GM23338 (cell line): Measurements from ENCODE around the gene SMIM12. TPM values are rescaled to one million over a fixed set of nuclear protein-coding genes. Genes with fewer than 3 reads are reported as not detected.

ENCODE experiments used
- ATAC-seq: fragments of 200-7000 bp; cut with Tn5 transposase; 3 replicates; pipeline ENCODE4 v1.9.1; 2020
- DNase-seq: peaks from one replicate; pipeline ENCODE4 v3.0.0-alpha.2; 2015; ENCODE audit warnings: low spot score
- H2AFZ ChIP-seq: fragments of 200-600 bp; sonication (generic); 2 replicates; pipeline ENCODE4 v1.8.0; 2016; ENCODE audit warnings: antibody characterized with exemption, mild to moderate bottlenecking, moderate library complexity
- H3F3A ChIP-seq: fragments of 200-600 bp; sonication (generic); replicated peaks from 2 replicates; pipeline ENCODE4 v1.8.0; 2017; ENCODE audit warnings: antibody characterized with exemption, mixed run types, low read depth
- H3K27ac ChIP-seq: fragments of 200-600 bp; sonication (generic); 2 replicates; pipeline ENCODE4 v1.6.1; 2016; ENCODE audit warnings: low read depth
- H3K27me3 ChIP-seq: fragments of 200-600 bp; sonication (generic); 2 replicates; pipeline ENCODE4 v1.8.0; 2016; ENCODE audit warnings: mild to moderate bottlenecking, mixed run types, moderate library complexity; ENCODE audit not compliant: insufficient read depth
- H3K36me3 ChIP-seq: fragments of 200-600 bp; sonication (generic); 2 replicates; pipeline ENCODE4 v1.8.0; 2016; ENCODE audit warnings: mild to moderate bottlenecking; ENCODE audit not compliant: insufficient read depth
- H3K4me1 ChIP-seq: fragments of 200-600 bp; sonication (generic); 2 replicates; pipeline ENCODE4 v1.8.0; 2016; ENCODE audit warnings: mild to moderate bottlenecking, moderate library complexity; ENCODE audit not compliant: insufficient read depth
- H3K4me2 ChIP-seq: fragments of 200-600 bp; sonication (generic); 2 replicates; pipeline ENCODE4 v1.7.1; 2017; ENCODE audit warnings: mixed run types
- H3K4me3 ChIP-seq: fragments of 200-600 bp; sonication (generic); 2 replicates; pipeline ENCODE4 v1.6.1; 2016; ENCODE audit warnings: mixed run types
- H3K79me2 ChIP-seq: fragments of 200-600 bp; sonication (generic); replicated peaks from 2 replicates; pipeline ENCODE4 v1.8.0; 2017; ENCODE audit warnings: mild to moderate bottlenecking; ENCODE audit not compliant: insufficient read depth
- H3K9me2 ChIP-seq: fragments of 200-600 bp; sonication (generic); 2 replicates; pipeline ENCODE4 v1.8.0; 2017; ENCODE audit not compliant: insufficient read depth
- H4K20me1 ChIP-seq: fragments of 200-600 bp; sonication (generic); replicated peaks from 2 replicates; pipeline ENCODE4 v1.8.0; 2017; ENCODE audit warnings: mild to moderate bottlenecking; ENCODE audit not compliant: insufficient read depth
- H3K27ac Mint-ChIP-seq: 2 replicates; pipeline ENCODE4 v1.8.0; 2020; ENCODE audit warnings: inconsistent platforms, mild to moderate bottlenecking, moderate library complexity, mixed read lengths
- H3K27me3 Mint-ChIP-seq: 3 replicates; pipeline ENCODE4 v1.8.0; 2022; ENCODE audit warnings: low read depth, mild to moderate bottlenecking, moderate library complexity, mixed read lengths, inconsistent platforms; ENCODE audit not compliant: insufficient read depth, poor library complexity
- H3K36me3 Mint-ChIP-seq: 3 replicates; pipeline ENCODE4 v1.8.0; 2021; ENCODE audit warnings: low read depth, mild to moderate bottlenecking, inconsistent platforms, moderate library complexity, mixed read lengths
- H3K4me1 Mint-ChIP-seq: 3 replicates; pipeline ENCODE4 v1.8.0; 2020; ENCODE audit warnings: mild to moderate bottlenecking, inconsistent platforms, mixed read lengths
- H3K4me3 Mint-ChIP-seq: 3 replicates; pipeline ENCODE4 v1.8.0; 2021; ENCODE audit warnings: moderate library complexity, mild to moderate bottlenecking, inconsistent platforms, mixed read lengths
- H3K9me3 Mint-ChIP-seq: 3 replicates; pipeline ENCODE4 v1.8.0; 2020; ENCODE audit warnings: moderate library complexity, mild to moderate bottlenecking, inconsistent platforms, mixed read lengths
- CREB1 ChIP-seq: fragments of 250-450 bp; sonication (Bioruptor Pico); IDR thresholded peaks from 2 replicates; pipeline ENCODE4 v1.5.0; 2020; ENCODE audit warnings: low read depth, mild to moderate bottlenecking, moderate library complexity
- EZH2 ChIP-seq: fragments of 200-600 bp; sonication (generic); IDR thresholded peaks from one replicate; pipeline ENCODE4 v1.8.0; 2017; ENCODE audit warnings: antibody characterized with exemption, mild to moderate bottlenecking, low read depth; ENCODE audit not compliant: unreplicated experiment
- EZH2phosphoT487 ChIP-seq: fragments of 200-600 bp; sonication (generic); IDR thresholded peaks from one replicate; pipeline ENCODE4 v1.8.1; 2018; ENCODE audit warnings: antibody characterized with exemption; ENCODE audit not compliant: unreplicated experiment
- JUNB ChIP-seq: IDR thresholded peaks from one replicate; pipeline ENCODE4 v1.6.1; 2016; ENCODE audit warnings: antibody characterized with exemption; ENCODE audit not compliant: unreplicated experiment
- NANOG ChIP-seq: IDR thresholded peaks from 2 replicates; pipeline ENCODE4 v1.6.1; 2016; ENCODE audit warnings: antibody characterized with exemption, borderline replicate concordance
- POLR2AphosphoS5 ChIP-seq: IDR thresholded peaks from 2 replicates; pipeline ENCODE4 v1.6.1; 2016; ENCODE audit warnings: antibody characterized with exemption, low read depth
- STAT1 ChIP-seq: IDR thresholded peaks from one replicate; pipeline ENCODE4 v1.6.1; 2016; ENCODE audit warnings: antibody characterized with exemption; ENCODE audit not compliant: unreplicated experiment
- ZNF114 ChIP-seq: fragments of 250-450 bp; sonication (Bioruptor Pico); IDR thresholded peaks from 2 replicates; pipeline ENCODE4 v1.5.0; 2020; ENCODE audit warnings: mild to moderate bottlenecking, moderate library complexity
- ZNF331 ChIP-seq: fragments of 250-450 bp; sonication (Bioruptor Pico); IDR thresholded peaks from 2 replicates; pipeline ENCODE4 v1.5.0; 2020; ENCODE audit warnings: low read depth, mild to moderate bottlenecking, moderate library complexity
- polyA plus RNA-seq: library from polyadenylated mRNA; unstranded; fragments of >200 nt; fragmentation: Nextera tagmentation; extraction: Ambion mirVana; gene quantifications from 2 replicates; pipeline ENCODE4 v1.2.1, GENCODE V29; 2016
- total RNA-seq: library from RNA; depleted of rRNA; stranded (reverse); fragments of >200 nt; shearing (Covaris generic); gene quantifications from 2 replicates; pipeline ENCODE4 v1.2.3, GENCODE V29; 2014
- TF ChIP-seq, protein P1 (sequence below): IDR thresholded peaks from 2 replicates; pipeline ENCODE4 v1.6.1; 2016; ENCODE audit warnings: antibody characterized with exemption
- TF ChIP-seq, protein P2 (sequence below): fragments of 250-450 bp; sonication (Bioruptor Pico); IDR thresholded peaks from 2 replicates; pipeline ENCODE4 v1.5.0; 2020; ENCODE audit warnings: mild to moderate bottlenecking, moderate library complexity
- TF ChIP-seq, protein P3 (sequence below), 2 experiments: fragments of 200-600 bp in 1 of 2; sonication (generic) in 1 of 2; conservative IDR thresholded peaks; 2 replicates each; pipeline versions ENCODE4 v1.5.1 to v1.6.1; 2016 to 2017; ENCODE audit warnings: antibody characterized with exemption in 2 of 2, low read depth in 2 of 2, mild to moderate bottlenecking in 2 of 2, moderate library complexity in 1 of 2
- TF ChIP-seq, protein P4 (sequence below): IDR thresholded peaks from one replicate; pipeline ENCODE4 v1.6.1; 2018; ENCODE audit warnings: antibody characterized with exemption; ENCODE audit not compliant: unreplicated experiment

Gene SMIM12
- total and polyA plus RNA-seq, 2 experiments from 2014 or later = 22.7 to 25.3 TPM

DNA sequence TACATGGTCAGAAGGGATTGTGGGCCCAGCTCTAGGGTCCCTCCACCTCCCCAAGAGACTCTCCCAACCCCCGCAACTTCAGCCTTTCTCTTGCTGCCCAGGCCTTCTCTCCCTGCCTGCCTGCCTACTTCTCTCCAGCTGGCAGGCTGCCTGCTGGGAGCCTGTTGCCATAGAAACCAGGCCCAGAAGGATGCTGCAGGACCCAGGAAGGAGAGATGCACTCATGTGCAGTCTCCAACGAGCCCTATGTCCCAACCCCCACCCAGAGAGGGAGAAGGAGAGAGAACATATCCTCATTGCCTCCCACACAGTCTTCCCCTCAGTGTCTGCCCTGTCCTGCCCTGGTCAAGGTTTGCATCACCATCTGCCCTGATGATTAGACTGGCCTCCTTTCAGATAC is 10.8 kb upstream of the SMIM12 start:
- Histone ChIP-seq H3K4me1 (no peaks in the 10 kb centered on the region), H3K27me3 (no peaks in the 10 kb centered on the region; the same call in 1 of the 2 replicates), H3K27ac (no peak overlapping the region), H3K36me3 (no peaks in the 10 kb centered on the region), H3K4me2 (no peak overlapping the region), H3K9me2 (no peaks in the 10 kb centered on the region), H3F3A (no peaks in the 10 kb centered on the region), H4K20me1 (0 out of 2 replicates have a peak, but pooled peaks cover 4% of the 10 kb centered on the region), H2AFZ (no peak overlapping the region), H3K79me2 (no peaks in the 10 kb centered on the region), H3K4me3 (no peak overlapping the region)
- ATAC-seq (no peak), DNase-seq (no peak)
- TF ChIP-seq, protein P1, sequence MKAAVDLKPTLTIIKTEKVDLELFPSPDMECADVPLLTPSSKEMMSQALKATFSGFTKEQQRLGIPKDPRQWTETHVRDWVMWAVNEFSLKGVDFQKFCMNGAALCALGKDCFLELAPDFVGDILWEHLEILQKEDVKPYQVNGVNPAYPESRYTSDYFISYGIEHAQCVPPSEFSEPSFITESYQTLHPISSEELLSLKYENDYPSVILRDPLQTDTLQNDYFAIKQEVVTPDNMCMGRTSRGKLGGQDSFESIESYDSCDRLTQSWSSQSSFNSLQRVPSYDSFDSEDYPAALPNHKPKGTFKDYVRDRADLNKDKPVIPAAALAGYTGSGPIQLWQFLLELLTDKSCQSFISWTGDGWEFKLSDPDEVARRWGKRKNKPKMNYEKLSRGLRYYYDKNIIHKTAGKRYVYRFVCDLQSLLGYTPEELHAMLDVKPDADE = no peak
- TF ChIP-seq STAT1 = no peak
- TF ChIP-seq, protein P2, sequence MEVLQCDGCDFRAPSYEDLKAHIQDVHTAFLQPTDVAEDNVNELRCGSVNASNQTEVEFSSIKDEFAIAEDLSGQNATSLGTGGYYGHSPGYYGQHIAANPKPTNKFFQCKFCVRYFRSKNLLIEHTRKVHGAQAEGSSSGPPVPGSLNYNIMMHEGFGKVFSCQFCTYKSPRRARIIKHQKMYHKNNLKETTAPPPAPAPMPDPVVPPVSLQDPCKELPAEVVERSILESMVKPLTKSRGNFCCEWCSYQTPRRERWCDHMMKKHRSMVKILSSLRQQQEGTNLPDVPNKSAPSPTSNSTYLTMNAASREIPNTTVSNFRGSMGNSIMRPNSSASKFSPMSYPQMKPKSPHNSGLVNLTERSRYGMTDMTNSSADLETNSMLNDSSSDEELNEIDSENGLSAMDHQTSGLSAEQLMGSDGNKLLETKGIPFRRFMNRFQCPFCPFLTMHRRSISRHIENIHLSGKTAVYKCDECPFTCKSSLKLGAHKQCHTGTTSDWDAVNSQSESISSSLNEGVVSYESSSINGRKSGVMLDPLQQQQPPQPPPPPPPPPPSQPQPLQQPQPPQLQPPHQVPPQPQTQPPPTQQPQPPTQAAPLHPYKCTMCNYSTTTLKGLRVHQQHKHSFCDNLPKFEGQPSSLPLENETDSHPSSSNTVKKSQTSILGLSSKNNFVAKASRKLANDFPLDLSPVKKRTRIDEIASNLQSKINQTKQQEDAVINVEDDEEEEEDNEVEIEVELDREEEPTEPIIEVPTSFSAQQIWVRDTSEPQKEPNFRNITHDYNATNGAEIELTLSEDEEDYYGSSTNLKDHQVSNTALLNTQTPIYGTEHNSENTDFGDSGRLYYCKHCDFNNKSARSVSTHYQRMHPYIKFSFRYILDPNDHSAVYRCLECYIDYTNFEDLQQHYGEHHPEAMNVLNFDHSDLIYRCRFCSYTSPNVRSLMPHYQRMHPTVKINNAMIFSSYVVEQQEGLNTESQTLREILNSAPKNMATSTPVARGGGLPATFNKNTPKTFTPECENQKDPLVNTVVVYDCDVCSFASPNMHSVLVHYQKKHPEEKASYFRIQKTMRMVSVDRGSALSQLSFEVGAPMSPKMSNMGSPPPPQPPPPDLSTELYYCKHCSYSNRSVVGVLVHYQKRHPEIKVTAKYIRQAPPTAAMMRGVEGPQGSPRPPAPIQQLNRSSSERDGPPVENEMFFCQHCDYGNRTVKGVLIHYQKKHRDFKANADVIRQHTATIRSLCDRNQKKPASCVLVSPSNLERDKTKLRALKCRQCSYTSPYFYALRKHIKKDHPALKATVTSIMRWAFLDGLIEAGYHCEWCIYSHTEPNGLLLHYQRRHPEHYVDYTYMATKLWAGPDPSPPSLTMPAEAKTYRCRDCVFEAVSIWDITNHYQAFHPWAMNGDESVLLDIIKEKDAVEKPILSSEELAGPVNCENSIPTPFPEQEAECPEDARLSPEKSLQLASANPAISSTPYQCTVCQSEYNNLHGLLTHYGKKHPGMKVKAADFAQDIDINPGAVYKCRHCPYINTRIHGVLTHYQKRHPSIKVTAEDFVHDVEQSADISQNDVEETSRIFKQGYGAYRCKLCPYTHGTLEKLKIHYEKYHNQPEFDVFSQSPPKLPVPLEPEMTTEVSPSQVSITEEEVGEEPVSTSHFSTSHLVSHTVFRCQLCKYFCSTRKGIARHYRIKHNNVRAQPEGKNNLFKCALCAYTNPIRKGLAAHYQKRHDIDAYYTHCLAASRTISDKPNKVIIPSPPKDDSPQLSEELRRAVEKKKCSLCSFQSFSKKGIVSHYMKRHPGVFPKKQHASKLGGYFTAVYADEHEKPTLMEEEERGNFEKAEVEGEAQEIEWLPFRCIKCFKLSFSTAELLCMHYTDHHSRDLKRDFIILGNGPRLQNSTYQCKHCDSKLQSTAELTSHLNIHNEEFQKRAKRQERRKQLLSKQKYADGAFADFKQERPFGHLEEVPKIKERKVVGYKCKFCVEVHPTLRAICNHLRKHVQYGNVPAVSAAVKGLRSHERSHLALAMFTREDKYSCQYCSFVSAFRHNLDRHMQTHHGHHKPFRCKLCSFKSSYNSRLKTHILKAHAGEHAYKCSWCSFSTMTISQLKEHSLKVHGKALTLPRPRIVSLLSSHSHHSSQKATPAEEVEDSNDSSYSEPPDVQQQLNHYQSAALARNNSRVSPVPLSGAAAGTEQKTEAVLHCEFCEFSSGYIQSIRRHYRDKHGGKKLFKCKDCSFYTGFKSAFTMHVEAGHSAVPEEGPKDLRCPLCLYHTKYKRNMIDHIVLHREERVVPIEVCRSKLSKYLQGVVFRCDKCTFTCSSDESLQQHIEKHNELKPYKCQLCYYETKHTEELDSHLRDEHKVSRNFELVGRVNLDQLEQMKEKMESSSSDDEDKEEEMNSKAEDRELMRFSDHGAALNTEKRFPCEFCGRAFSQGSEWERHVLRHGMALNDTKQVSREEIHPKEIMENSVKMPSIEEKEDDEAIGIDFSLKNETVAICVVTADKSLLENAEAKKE (CRISPR knock-in tag) = no peak
- no peak for TF ChIP-seq POLR2AphosphoS5
- TF ChIP-seq EZH2 = no peak
- no peak for TF ChIP-seq EZH2phosphoT487
- no peak for TF ChIP-seq CREB1 (CRISPR knock-in tag)
- TF ChIP-seq, protein P3, sequence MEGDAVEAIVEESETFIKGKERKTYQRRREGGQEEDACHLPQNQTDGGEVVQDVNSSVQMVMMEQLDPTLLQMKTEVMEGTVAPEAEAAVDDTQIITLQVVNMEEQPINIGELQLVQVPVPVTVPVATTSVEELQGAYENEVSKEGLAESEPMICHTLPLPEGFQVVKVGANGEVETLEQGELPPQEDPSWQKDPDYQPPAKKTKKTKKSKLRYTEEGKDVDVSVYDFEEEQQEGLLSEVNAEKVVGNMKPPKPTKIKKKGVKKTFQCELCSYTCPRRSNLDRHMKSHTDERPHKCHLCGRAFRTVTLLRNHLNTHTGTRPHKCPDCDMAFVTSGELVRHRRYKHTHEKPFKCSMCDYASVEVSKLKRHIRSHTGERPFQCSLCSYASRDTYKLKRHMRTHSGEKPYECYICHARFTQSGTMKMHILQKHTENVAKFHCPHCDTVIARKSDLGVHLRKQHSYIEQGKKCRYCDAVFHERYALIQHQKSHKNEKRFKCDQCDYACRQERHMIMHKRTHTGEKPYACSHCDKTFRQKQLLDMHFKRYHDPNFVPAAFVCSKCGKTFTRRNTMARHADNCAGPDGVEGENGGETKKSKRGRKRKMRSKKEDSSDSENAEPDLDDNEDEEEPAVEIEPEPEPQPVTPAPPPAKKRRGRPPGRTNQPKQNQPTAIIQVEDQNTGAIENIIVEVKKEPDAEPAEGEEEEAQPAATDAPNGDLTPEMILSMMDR (conservative IDR thresholded peaks at IDR 0.05; ENCODE audit: low read depth in 2 of 2) = no peak
- no peak for TF ChIP-seq ZNF331 (CRISPR knock-in tag)
- TF ChIP-seq ZNF114 (CRISPR knock-in tag) = no peak
- TF ChIP-seq NANOG = no peak
- no peak for TF ChIP-seq JUNB
- TF ChIP-seq, protein P4, sequence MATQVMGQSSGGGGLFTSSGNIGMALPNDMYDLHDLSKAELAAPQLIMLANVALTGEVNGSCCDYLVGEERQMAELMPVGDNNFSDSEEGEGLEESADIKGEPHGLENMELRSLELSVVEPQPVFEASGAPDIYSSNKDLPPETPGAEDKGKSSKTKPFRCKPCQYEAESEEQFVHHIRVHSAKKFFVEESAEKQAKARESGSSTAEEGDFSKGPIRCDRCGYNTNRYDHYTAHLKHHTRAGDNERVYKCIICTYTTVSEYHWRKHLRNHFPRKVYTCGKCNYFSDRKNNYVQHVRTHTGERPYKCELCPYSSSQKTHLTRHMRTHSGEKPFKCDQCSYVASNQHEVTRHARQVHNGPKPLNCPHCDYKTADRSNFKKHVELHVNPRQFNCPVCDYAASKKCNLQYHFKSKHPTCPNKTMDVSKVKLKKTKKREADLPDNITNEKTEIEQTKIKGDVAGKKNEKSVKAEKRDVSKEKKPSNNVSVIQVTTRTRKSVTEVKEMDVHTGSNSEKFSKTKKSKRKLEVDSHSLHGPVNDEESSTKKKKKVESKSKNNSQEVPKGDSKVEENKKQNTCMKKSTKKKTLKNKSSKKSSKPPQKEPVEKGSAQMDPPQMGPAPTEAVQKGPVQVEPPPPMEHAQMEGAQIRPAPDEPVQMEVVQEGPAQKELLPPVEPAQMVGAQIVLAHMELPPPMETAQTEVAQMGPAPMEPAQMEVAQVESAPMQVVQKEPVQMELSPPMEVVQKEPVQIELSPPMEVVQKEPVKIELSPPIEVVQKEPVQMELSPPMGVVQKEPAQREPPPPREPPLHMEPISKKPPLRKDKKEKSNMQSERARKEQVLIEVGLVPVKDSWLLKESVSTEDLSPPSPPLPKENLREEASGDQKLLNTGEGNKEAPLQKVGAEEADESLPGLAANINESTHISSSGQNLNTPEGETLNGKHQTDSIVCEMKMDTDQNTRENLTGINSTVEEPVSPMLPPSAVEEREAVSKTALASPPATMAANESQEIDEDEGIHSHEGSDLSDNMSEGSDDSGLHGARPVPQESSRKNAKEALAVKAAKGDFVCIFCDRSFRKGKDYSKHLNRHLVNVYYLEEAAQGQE = no peak
- Mint-ChIP-seq H3K36me3 (no peaks in the 10 kb centered on the region; the same call in 2 of the 3 replicates), H3K4me1 (peaks cover 6% of the 10 kb centered on the region; the same call in 2 of the 3 replicates), H3K27me3 (peaks cover 10% of the 10 kb centered on the region), H3K4me3 (no peak overlapping the region), H3K27ac (no peak overlapping the region), H3K9me3 (no peaks in the 10 kb centered on the region)
